GM21529 (cell line): ENCODE measurements around the gene C10orf90.

Source experiments
- ATAC-seq: cut with Tn5 transposase; IDR thresholded peaks from one replicate; pipeline ENCODE4 v1.9.1; 2021; ENCODE audit not compliant: unreplicated experiment

The C10orf90 gene

GRCh38 chr10:126437635-126438406 lies 232.7 kb downstream of the C10orf90 start:
- ATAC-seq: no peak

- ATAC-seq: no peak
Observed at GRCh38 chr10:126434235-126434634, 236.3 kb downstream of the C10orf90 start.

GRCh38 chr10:126433351-126433750 lies 237.1 kb downstream of the C10orf90 start:
- no peak for ATAC-seq

- no peak for ATAC-seq
Observed at GRCh38 chr10:126432507-126432906, 238.0 kb downstream of the C10orf90 start.

- no peak for ATAC-seq
Observed at GRCh38 chr10:126431816-126432215, 238.7 kb downstream of the C10orf90 start.

GRCh38 chr10:126430512-126430911 lies 240.0 kb downstream of the C10orf90 start:
- no peak for ATAC-seq

- no peak for ATAC-seq
Observed at GRCh38 chr10:126429275-126429674, 241.2 kb downstream of the C10orf90 start.

GRCh38 chr10:126425489-126426065 lies 244.9 kb downstream of the C10orf90 start:
- no peak for ATAC-seq

GRCh38 chr10:126425032-126425431 lies 245.5 kb downstream of the C10orf90 start:
- ATAC-seq: no peak

GRCh38 chr10:126423732-126424491 lies 246.6 kb downstream of the C10orf90 start:
- ATAC-seq: no peak

GRCh38 chr10:126422567-126422966 lies 247.9 kb downstream of the C10orf90 start:
- no peak for ATAC-seq

- no peak for ATAC-seq
Observed at GRCh38 chr10:126421756-126422256, 248.7 kb downstream of the C10orf90 start.

- no peak for ATAC-seq
Observed at GRCh38 chr10:126420567-126421300, 249.8 kb downstream of the C10orf90 start.

GRCh38 chr10:126417220-126417825 lies 253.2 kb downstream of the C10orf90 start:
- ATAC-seq: no peak

GRCh38 chr10:126409821-126410220 lies 260.7 kb downstream of the C10orf90 start:
- ATAC-seq: no peak

GRCh38 chr10:126408953-126409641 lies 261.4 kb downstream of the C10orf90 start:
- no peak for ATAC-seq

- no peak for ATAC-seq
Observed at GRCh38 chr10:126407831-126408230, 262.7 kb downstream of the C10orf90 start.

- no peak for ATAC-seq
Observed at GRCh38 chr10:126405239-126405775, 265.2 kb downstream of the C10orf90 start.
